GM19193 (cell line): ENCODE measurements around the gene NKG7.

ENCODE experiments used
- POLR2A ChIP-seq: IDR thresholded peaks from 4 replicates; pipeline ENCODE4 v1.6.1; 2011; ENCODE audit not compliant: insufficient read depth, insufficient read length; ENCODE audit errors: extremely low read depth

Gene NKG7

GRCh38 chr19:51331716-51332115, 40.7 kb downstream of the NKG7 start:
- no peak for TF ChIP-seq POLR2A

GRCh38 chr19:51331193-51331592, 41.3 kb downstream of the NKG7 start:
- no peak for TF ChIP-seq POLR2A

GRCh38 chr19:51330366-51330765, 42.1 kb downstream of the NKG7 start:
- TF ChIP-seq POLR2A = no peak

GRCh38 chr19:51329411-51329810, 43.0 kb downstream of the NKG7 start:
- no peak for TF ChIP-seq POLR2A

- no peak for TF ChIP-seq POLR2A
These were observed 45.1 kb downstream of the NKG7 start for GRCh38 chr19:51327066-51328001.

- TF ChIP-seq POLR2A = no peak
These were observed 46.0 kb downstream of the NKG7 start for GRCh38 chr19:51326216-51327065.

GRCh38 chr19:51325161-51325976, 47.1 kb downstream of the NKG7 start:
- no peak for TF ChIP-seq POLR2A

- TF ChIP-seq POLR2A = no peak
These were observed 48.3 kb downstream of the NKG7 start for GRCh38 chr19:51324167-51324481.

- no peak for TF ChIP-seq POLR2A
These were observed 48.8 kb downstream of the NKG7 start for GRCh38 chr19:51323481-51324166.

GRCh38 chr19:51321799-51322198, 50.7 kb downstream of the NKG7 start:
- no peak for TF ChIP-seq POLR2A
